Astrocyte of the cerebellum (primary cell): ENCODE measurements around the gene PCED1B.

Source experiments
- DNase-seq: peaks from one replicate; pipeline ENCODE4 v3.0.0-alpha.2; 2011; ENCODE audit warnings: low read depth
- H3K4me3 ChIP-seq: 2 replicates; pipeline ENCODE4 v1.5.1; 2011; ENCODE audit warnings: mild to moderate bottlenecking, low read depth, low read length, moderate library complexity
- CTCF ChIP-seq: IDR thresholded peaks from 2 replicates; pipeline ENCODE4 v1.5.1; 2012; ENCODE audit warnings: low read length, low read depth, moderate library complexity, mild to moderate bottlenecking; ENCODE audit errors: missing control alignments
- in situ Hi-C: cut with HindIII; loops from 2 replicates; pipeline ENCODE4 v1.10.0; 2017; ENCODE audit warnings: low sequenced_read_pairs

Gene PCED1B

GRCh38 chr12:47269916-47270315, 190.5 kb downstream of the PCED1B start:
- H3K4me3 ChIP-seq: no peak overlapping the region
- DNase-seq: no peak
- TF ChIP-seq CTCF: no peak
- in situ Hi-C loops: no loop called here

GRCh38 chr12:47270782-47271664, 191.6 kb downstream of the PCED1B start:
- H3K4me3 ChIP-seq: no peak overlapping the region
- peak; percentile 19 for DNase-seq
- in situ Hi-C loops: no loop called here
- TF ChIP-seq CTCF: no peak

- in situ Hi-C loops: no loop called here
- DNase-seq: no peak
- TF ChIP-seq CTCF: no peak
- no peak overlapping the region for H3K4me3 ChIP-seq
Observed at GRCh38 chr12:47271800-47272239, 192.4 kb downstream of the PCED1B start.

- H3K4me3 ChIP-seq: no peak overlapping the region
- no peak for DNase-seq
- in situ Hi-C loops: no loop called here
- no peak for TF ChIP-seq CTCF
Observed at GRCh38 chr12:47272412-47273190, 193.2 kb downstream of the PCED1B start.

- peak; percentile 12 for DNase-seq
- H3K4me3 ChIP-seq: no peak overlapping the region
- no peak for TF ChIP-seq CTCF
- in situ Hi-C loops: no loop called here
Observed at GRCh38 chr12:47273191-47273626, 193.8 kb downstream of the PCED1B start.

- DNase-seq: no peak
- H3K4me3 ChIP-seq: no peak overlapping the region
Observed at GRCh38 chr12:47274760-47275159, 195.3 kb downstream of the PCED1B start.

More at GRCh38 chr12:47274760-47275159, 195.3 kb downstream of the PCED1B start:
- TF ChIP-seq CTCF: no peak
- in situ Hi-C loops: no loop called here
